ENCODE results near the gene CDKL4. TPM values are rescaled to one million over a fixed set of nuclear protein-coding genes. Genes with fewer than 3 reads are reported as not detected.
A peak's percentile ranks its signal among the peaks of the same experiment; 100 is the strongest.

CDKL4 gene
- total and polyA plus RNA-seq, 2 of the 13 experiments (the other 11 are each of a cell fraction or from before 2014, with no cell fraction given), result 0.29 to 0.50 TPM

DNA sequence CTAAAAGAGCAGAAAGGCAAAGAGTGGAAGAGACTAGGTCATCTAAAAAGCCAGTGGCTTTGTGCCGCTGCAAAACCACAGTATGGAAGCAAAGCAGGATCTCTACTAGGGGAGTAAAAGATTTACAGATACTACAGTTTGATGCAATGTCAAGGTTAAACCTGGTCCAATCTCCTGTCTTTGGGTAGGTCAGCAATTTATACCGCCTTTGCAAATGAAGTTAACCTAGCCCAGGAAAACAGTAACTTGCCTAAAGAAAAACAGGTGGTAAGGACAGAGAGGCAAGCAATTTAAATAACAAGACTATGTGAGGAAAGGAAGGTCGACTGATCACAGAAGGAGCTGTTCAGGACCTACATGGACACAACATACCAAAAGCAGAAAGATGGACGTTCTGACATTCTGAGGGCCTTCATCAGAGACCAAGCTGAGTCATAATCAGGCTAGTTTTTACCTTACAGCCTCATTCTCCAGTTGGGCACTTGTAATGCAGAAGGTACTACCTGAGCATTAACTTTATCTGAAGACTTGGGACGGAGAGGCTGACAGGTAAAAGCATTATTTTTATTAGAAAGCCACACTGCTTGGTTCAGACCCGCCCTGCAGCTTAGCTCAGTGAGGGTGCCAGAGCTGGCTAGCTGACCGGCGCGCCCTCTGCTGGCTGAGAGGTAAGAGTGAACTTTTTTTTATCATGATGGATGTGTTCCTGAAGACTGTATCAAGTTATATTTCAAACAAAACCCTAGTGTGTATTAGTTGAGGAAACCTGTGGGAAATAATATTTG lies 15.9 kb downstream of the CDKL4 start (continued):
- TF ChIP-seq ZBTB14 (CRISPR knock-in tag; IDR thresholded peaks at IDR 0.05) (no peak), ZNF24 (IDR thresholded peaks at IDR 0.05) (no peak), MATR3 (CRISPR knock-in tag; IDR thresholded peaks at IDR 0.05) (no peak), IRF2 (CRISPR knock-in tag; IDR thresholded peaks at IDR 0.05) (peak; percentile 73), BCLAF1 (IDR thresholded peaks at IDR 0.05) (no peak), ZBTB3 (CRISPR knock-in tag; IDR thresholded peaks at IDR 0.05; ENCODE audit: borderline replicate concordance, low read depth) (no peak), SMYD3 (CRISPR knock-in tag; IDR thresholded peaks at IDR 0.05) (peak; percentile 79), GABPA (IDR thresholded peaks at IDR 0.05; ENCODE audit: low read depth, low read length) (no peak), GABPA (CRISPR knock-in tag; IDR thresholded peaks at IDR 0.05; ENCODE audit: low read depth) (no peak; the same call in 1 of the 2 replicates), ZNF234 (CRISPR knock-in tag; conservative IDR thresholded peaks at IDR 0.05) (no peak), MAFK (conservative IDR thresholded peaks at IDR 0.05 in 1 of 2, IDR thresholded peaks at IDR 0.05 in 1 of 2; ENCODE audit: low read length in 2 of 2) (peak in 1 of 2 experiments; percentile 46; a peak in 2 of 4 replicates), FOXO4 (CRISPR knock-in tag; conservative IDR thresholded peaks at IDR 0.05) (no peak), ZNF703 (CRISPR knock-in tag; IDR thresholded peaks at IDR 0.05; ENCODE audit: borderline replicate concordance) (no peak), ZNF614 (CRISPR knock-in tag; IDR thresholded peaks at IDR 0.05; ENCODE audit: borderline replicate concordance) (peak; percentile 65), RNF219 (CRISPR knock-in tag; IDR thresholded peaks at IDR 0.05) (no peak), ZNF282 (IDR thresholded peaks at IDR 0.05; ENCODE audit: partially characterized antibody) (no peak), SATB2 (CRISPR knock-in tag; IDR thresholded peaks at IDR 0.05) (no peak), ASH2L (IDR thresholded peaks at IDR 0.05; ENCODE audit: insufficient read length, low read depth, low read length) (peak; percentile 51)
- TF ChIP-seq, protein P1, sequence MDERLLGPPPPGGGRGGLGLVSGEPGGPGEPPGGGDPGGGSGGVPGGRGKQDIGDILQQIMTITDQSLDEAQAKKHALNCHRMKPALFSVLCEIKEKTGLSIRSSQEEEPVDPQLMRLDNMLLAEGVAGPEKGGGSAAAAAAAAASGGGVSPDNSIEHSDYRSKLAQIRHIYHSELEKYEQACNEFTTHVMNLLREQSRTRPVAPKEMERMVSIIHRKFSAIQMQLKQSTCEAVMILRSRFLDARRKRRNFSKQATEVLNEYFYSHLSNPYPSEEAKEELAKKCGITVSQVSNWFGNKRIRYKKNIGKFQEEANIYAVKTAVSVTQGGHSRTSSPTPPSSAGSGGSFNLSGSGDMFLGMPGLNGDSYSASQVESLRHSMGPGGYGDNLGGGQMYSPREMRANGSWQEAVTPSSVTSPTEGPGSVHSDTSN (CRISPR knock-in tag; IDR thresholded peaks at IDR 0.05), result no peak
- TF ChIP-seq, protein P2, sequence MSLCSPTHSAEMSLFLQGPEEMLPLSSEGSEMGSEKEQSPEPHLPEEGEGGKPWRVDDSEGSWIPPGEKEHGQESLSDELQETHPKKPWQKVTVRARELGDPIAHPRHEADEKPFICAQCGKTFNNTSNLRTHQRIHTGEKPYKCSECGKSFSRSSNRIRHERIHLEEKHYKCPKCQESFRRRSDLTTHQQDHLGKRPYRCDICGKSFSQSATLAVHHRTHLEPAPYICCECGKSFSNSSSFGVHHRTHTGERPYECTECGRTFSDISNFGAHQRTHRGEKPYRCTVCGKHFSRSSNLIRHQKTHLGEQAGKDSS (CRISPR knock-in tag; IDR thresholded peaks at IDR 0.05; ENCODE audit: borderline replicate concordance, low read depth), result no peak

Measured in HepG2 (cell line).